Measurements from ENCODE around the gene BLTP3A.
"Not testable (repeated sequence)": the region's sequence is repeated elsewhere in the genome, so short reads cannot be mapped to it uniquely, and the experiment has no call there.

BLTP3A gene

DNA sequence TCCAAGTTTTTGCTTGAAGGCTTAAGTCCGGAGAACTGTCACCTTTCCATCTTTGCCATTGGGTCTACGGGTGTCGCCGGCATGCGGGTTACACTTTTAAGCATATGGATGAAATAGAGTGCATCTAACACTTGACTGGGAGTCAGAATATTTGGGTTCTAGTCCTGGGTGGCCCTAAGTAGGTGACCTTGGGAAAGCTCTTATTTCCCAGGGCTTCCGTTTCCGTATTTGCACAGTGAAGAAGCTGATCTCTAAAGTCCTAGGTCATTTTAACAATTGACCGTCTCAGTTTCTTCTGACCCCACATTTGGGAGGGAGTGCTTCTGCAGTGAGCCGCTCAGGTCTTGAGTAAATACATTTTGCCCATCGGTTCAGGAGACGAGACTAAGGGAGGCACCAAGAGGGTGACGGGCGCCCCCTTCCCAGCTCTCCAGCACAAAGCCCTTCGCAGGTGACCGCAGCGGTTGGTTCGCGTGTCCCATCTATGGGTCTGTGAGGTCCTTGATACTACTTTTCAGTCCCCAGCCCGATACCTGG is 651 bp upstream of the BLTP3A start:
- TF ChIP-seq POLR2AphosphoS5 (IDR thresholded peaks at IDR 0.05; ENCODE audit: low read depth, low read length) (no peak), TAF1 (IDR thresholded peaks at IDR 0.05; ENCODE audit: low read depth, low read length) (no peak), POU2F2 (IDR thresholded peaks at IDR 0.05; ENCODE audit: low read depth, low read length) (no peak), POLR2A (IDR thresholded peaks at IDR 0.05; ENCODE audit: low read depth, low read length) (no peak), SPI1 (IDR thresholded peaks at IDR 0.05; ENCODE audit: low read depth, low read length) (no peak), PAX5 (IDR thresholded peaks at IDR 0.05; ENCODE audit: insufficient read depth, low read length, severe bottlenecking) (no peak)
- DNase-seq (ENCODE audit: insufficient read length, low spot score) (no peak), FAIRE-seq (no peak)

DNA sequence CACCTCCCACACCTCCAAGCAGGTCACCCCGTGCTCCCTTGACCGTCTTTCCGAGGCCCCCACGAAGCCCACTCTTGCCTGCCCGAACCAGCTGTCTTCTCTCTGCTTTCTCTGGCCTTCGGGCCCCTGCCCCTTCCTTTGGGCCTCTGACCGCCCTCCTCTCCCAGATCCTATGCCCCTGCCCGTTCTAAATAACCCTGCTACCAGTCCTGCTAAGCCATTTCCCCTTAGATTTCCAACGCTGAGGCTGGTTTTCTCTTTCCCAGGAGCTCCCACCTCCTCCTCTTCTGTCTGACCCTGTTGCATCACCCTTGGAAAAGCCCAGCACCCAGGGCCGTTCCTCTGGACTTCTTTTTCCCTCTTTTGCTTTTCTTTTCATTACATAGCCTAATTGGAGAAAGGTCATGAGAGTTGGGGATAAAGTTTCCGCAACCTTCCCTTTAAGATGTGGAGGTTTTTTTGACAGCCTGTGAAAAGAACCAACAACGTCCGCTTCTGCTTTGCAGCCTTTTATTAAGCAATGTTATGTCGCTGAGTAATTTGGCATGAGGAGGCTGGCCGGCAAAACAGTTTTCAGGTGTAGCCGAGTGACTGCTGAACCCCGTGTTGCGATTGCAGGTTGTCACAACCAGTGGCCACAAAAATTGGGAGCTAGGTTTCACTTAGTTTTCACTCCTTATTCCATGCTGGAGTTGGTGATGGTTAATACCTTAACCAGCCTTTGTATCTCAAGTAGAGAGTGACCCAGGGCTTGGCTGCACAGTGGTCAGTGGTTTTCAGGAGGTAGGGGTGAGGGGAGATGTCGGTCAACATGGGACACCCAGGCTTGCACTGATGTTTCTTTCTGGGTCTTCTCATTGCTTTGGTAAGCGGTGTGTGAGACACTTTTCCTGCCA is 970 bp downstream of the BLTP3A start:
- FAIRE-seq (peak; percentile 35), DNase-seq (ENCODE audit: insufficient read length, low spot score) (no peak)
- TF ChIP-seq TAF1 (IDR thresholded peaks at IDR 0.05; ENCODE audit: low read depth, low read length) (no peak), POLR2A (IDR thresholded peaks at IDR 0.05; ENCODE audit: low read depth, low read length) (no peak), POU2F2 (IDR thresholded peaks at IDR 0.05; ENCODE audit: low read depth, low read length) (no peak), POLR2AphosphoS5 (IDR thresholded peaks at IDR 0.05; ENCODE audit: low read depth, low read length) (no peak), SPI1 (IDR thresholded peaks at IDR 0.05; ENCODE audit: low read depth, low read length) (no peak), PAX5 (IDR thresholded peaks at IDR 0.05; ENCODE audit: insufficient read depth, low read length, severe bottlenecking) (no peak)

DNA sequence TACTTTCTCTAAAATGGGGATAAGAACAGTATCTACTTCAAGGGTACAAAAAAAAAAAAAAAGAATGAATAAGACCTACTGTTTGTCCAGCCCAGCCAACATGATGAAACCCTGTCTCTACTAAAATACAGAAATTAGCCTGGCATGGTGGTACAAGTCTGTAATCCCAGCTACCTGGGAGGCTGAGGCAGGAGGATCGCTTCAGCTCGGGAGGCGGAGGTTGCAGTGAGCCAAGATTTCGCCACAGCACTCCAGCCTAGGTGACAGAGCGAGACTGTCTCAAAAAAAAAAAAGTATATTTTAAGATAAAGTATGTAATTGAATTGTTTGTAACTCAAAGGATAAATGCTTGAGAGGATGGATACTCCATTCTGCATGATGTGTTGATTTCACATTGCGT is 2.0 kb downstream of the BLTP3A start:
- no peak for FAIRE-seq
- TF ChIP-seq SPI1 (IDR thresholded peaks at IDR 0.05; ENCODE audit: low read depth, low read length): no peak
- no peak for DNase-seq (ENCODE audit: insufficient read length, low spot score)

DNA sequence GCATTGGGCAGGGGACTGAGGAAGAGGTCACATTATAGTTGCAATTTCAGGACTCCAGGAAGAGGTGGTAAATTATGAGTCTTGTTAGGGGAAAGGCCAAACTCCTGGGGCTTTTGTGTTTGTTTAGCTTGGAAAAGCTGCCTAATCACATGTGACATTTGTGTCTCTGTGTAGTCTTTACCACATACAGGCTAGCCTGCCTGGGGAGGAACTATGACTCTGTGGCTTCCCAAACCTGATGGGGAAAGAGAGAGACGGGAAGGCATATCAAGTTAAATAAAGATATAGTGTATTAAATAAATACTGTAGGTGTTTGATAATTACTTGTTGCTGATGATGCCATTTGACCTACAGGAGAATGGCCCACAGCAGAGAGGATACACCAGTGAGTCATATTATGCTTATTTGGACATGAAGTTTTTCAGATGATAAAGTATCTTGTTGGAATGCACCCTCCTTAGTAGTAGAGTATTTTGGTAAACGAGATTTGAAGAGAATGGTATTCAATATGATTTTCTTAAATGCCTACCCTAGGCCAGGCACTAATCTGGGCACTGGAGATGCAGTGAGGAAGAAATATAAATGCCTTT is 4.0 kb downstream of the BLTP3A start:
- DNase-seq (ENCODE audit: insufficient read length, low spot score) (no peak), FAIRE-seq (no peak)
- TF ChIP-seq POU2F2 (IDR thresholded peaks at IDR 0.05; ENCODE audit: low read depth, low read length) (no peak), POLR2A (IDR thresholded peaks at IDR 0.05; ENCODE audit: low read depth, low read length) (no peak), PAX5 (IDR thresholded peaks at IDR 0.05; ENCODE audit: insufficient read depth, low read length, severe bottlenecking) (no peak), SPI1 (IDR thresholded peaks at IDR 0.05; ENCODE audit: low read depth, low read length) (no peak), POLR2AphosphoS5 (IDR thresholded peaks at IDR 0.05; ENCODE audit: low read depth, low read length) (no peak), TAF1 (IDR thresholded peaks at IDR 0.05; ENCODE audit: low read depth, low read length) (no peak)

DNA sequence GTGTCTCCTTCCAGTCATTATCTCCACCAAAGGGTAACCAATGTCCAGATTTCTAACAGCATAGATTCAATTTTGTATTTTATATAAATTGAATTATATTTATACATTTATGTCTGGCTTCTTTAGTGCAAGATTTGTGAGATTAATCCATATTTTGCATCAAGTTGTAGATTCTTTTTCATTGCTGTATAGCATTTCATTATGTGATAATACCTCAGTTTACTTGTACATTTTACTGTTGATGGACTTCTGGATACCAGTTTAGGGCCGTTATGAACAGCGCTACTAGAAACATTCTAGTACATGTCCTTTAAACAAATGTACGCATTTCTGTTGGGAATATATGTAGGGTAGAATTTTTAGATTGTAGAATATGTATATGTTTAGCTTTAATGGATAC is 6.2 kb downstream of the BLTP3A start:
- FAIRE-seq (no peak), DNase-seq (ENCODE audit: insufficient read length, low spot score) (no peak)
- TF ChIP-seq TAF1 (IDR thresholded peaks at IDR 0.05; ENCODE audit: low read depth, low read length) (no peak), POU2F2 (IDR thresholded peaks at IDR 0.05; ENCODE audit: low read depth, low read length) (no peak), SPI1 (IDR thresholded peaks at IDR 0.05; ENCODE audit: low read depth, low read length) (no peak), POLR2A (IDR thresholded peaks at IDR 0.05; ENCODE audit: low read depth, low read length) (no peak), PAX5 (IDR thresholded peaks at IDR 0.05; ENCODE audit: insufficient read depth, low read length, severe bottlenecking) (no peak), POLR2AphosphoS5 (IDR thresholded peaks at IDR 0.05; ENCODE audit: low read depth, low read length) (no peak)

DNA sequence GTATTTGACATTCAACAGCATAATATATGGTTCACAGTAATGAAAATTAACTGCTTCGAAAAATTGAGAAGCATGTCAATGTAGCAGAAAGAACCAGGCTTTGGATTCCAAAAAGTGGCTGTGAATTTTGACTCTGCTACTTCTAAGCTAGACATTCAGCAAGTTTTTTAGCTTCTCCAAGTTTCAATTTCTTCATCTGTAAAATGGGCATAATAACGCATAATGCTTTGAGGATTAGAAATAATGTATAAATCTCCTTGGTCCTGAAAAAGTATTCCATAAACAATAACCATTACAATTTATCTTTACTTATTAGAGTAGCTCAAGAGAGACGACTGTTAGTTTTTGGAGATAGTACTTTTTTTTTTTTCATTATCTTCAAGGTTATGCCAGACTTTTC is 7.7 kb downstream of the BLTP3A start:
- no peak for FAIRE-seq
- DNase-seq (ENCODE audit: insufficient read length, low spot score): no peak
- TF ChIP-seq SPI1 (IDR thresholded peaks at IDR 0.05; ENCODE audit: low read depth, low read length): no peak
- TF ChIP-seq POU2F2 (IDR thresholded peaks at IDR 0.05; ENCODE audit: low read depth, low read length): no peak
- TF ChIP-seq TAF1 (IDR thresholded peaks at IDR 0.05; ENCODE audit: low read depth, low read length): no peak
- no peak for TF ChIP-seq POLR2AphosphoS5 (IDR thresholded peaks at IDR 0.05; ENCODE audit: low read depth, low read length)
- no peak for TF ChIP-seq PAX5 (IDR thresholded peaks at IDR 0.05; ENCODE audit: insufficient read depth, low read length, severe bottlenecking)
- no peak for TF ChIP-seq POLR2A (IDR thresholded peaks at IDR 0.05; ENCODE audit: low read depth, low read length)

DNA sequence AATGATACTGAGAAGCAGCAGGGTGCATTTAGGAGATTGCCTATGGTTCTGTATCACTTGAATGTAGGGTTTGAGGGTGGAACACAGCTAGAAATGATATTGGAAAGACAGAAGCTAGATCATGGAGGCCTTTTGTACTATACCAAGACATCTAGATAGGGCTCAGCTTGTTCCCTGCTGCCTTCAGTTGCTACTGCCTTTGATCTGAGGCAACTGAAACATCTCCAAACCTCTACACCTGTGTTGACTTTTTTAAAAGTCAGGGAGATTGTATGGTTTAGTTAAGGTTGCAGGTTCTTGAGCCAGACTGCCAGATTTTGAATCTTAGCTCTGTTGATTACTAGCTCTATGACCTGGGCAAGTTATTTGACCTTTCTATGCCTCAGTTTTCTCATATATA is 12.7 kb downstream of the BLTP3A start:
- DNase-seq (ENCODE audit: insufficient read length, low spot score) (no peak), FAIRE-seq (no peak)
- TF ChIP-seq POU2F2 (IDR thresholded peaks at IDR 0.05; ENCODE audit: low read depth, low read length) (no peak), POLR2A (IDR thresholded peaks at IDR 0.05; ENCODE audit: low read depth, low read length) (no peak), SPI1 (IDR thresholded peaks at IDR 0.05; ENCODE audit: low read depth, low read length) (no peak), TAF1 (IDR thresholded peaks at IDR 0.05; ENCODE audit: low read depth, low read length) (no peak)

DNA sequence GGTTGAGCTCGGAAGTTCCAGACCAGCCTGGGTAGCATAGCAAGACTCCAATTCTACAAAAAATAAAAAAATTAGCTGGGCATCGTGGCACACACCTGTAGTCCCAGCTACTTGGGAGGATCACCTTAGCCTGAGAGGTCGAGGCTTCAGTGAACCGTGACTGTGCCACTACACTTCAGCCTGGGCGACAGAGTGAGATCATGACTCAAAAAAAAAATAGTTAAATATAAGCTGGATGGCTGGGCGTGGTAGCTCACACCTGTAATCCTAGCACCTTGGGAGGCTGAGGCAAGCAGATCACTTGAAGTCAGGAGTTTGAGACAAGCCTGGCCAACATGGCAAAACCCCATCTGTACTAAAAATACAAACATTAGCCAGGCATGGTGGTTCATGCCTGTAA is 13.2 kb downstream of the BLTP3A start:
- FAIRE-seq; DNase-seq (ENCODE audit: insufficient read length, low spot score): not testable (repeated sequence)

DNA sequence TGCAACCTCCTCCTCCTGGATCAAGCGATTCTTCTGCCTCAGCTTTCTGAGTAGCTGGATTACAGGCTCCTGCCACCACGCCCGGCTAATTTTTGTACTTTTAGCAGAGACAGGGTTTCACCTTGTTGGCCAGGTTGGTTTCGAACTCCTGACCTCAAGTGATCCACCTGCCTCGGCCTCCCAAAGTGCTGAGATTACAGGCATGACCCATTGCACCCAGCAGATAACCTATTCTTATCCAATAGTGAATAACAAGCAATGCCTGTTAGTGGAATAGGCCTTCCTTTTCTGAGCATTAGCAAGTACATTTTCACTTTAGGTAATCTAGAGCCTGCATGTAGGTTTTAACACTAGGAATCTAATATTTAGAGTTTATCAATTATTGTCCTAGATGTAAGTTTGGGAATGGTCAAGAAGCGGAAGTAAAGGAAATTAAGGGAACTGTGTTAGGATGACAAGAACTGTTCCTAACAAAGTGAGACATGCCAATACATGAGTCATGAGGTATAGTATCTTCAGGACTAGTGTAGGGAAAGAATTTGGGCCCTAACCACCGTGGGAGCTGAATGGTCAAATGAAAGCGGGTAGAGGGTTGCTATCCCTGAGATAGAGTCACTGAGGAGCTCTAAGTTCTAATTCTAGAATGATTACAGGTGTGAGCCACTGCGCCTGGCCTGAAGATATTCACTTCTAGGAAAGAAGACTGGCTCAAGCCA is 15.0 kb downstream of the BLTP3A start:
- no peak for TF ChIP-seq SPI1 (IDR thresholded peaks at IDR 0.05; ENCODE audit: low read depth, low read length)
- TF ChIP-seq POU2F2 (IDR thresholded peaks at IDR 0.05; ENCODE audit: low read depth, low read length): no peak
- no peak for TF ChIP-seq POLR2A (IDR thresholded peaks at IDR 0.05; ENCODE audit: low read depth, low read length)
- no peak for TF ChIP-seq POLR2AphosphoS5 (IDR thresholded peaks at IDR 0.05; ENCODE audit: low read depth, low read length)
- no peak for TF ChIP-seq PAX5 (IDR thresholded peaks at IDR 0.05; ENCODE audit: insufficient read depth, low read length, severe bottlenecking)
- no peak for TF ChIP-seq TAF1 (IDR thresholded peaks at IDR 0.05; ENCODE audit: low read depth, low read length)
- DNase-seq (ENCODE audit: insufficient read length, low spot score) (no peak), FAIRE-seq (no peak)

DNA sequence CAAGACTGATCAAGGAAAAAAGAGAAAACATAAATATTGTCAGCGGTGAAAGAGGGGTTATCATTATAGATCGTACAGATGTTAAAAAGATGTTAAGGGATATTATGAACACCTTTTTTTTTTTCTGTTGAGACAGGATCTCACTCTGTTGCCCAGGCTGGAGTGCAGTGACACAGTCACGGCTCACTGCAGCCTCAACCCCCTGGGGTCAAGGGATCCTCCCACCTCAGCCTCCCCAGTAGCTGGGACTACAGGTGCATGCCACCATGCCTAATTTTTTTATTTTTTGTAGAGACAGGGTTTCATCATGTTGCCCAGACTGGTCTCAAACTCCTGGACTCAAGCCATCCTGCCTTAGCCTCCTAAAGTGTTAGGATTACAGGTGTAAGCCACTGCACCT is 16.6 kb downstream of the BLTP3A start:
- not testable (repeated sequence) for FAIRE-seq; DNase-seq (ENCODE audit: insufficient read length, low spot score)

DNA sequence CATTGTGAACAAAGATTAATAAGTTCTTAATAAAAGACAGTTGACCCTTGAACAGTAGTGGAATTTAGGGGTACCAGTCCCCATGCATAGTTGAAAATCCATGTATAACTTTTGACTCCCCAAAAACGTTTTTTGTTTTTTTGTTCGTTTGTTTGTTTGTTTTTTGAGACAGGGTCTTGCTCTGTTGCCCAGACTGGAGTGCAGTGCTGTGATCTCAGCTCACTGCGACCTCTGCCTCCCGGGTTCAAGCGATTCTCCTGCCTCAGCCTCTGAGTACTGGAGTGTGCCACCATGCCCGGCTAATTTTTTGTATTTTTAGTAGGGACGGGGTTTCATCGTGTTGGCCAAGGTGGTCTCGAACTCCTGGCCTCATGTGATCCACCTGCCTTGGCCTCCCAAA is 17.5 kb downstream of the BLTP3A start:
- FAIRE-seq; DNase-seq (ENCODE audit: insufficient read length, low spot score): not testable (repeated sequence)

Data from GM12891 (cell line).